HepG2 (cell line): ENCODE measurements around the gene CPLX3. TPM values are rescaled to one million over a fixed set of nuclear protein-coding genes. Genes with fewer than 3 reads are reported as not detected.

Experiments
- ATF6 ChIP-seq: sonication (generic); formaldehyde crosslinking; conservative IDR thresholded peaks from 2 replicates; pipeline ENCODE4 v1.4.0; 2020; ENCODE audit warnings: missing genetic modification reagents
- GMEB2 ChIP-seq: IDR thresholded peaks from 2 replicates; pipeline ENCODE4 v1.6.1; 2016; ENCODE audit warnings: missing biosample characterization, missing genetic modification reagents, low read depth
- HMGXB4 ChIP-seq, 2 experiments: sonication (generic) in 1 of 2; formaldehyde crosslinking in 1 of 2; IDR thresholded peaks; 2 replicates each; pipeline versions ENCODE4 v1.4.0 to v1.6.1; 2018 to 2020; ENCODE audit warnings: missing genetic modification reagents in 2 of 2, borderline replicate concordance in 1 of 2, low read depth in 1 of 2, mild to moderate bottlenecking in 1 of 2, missing biosample characterization in 1 of 2
- HNRNPH1 ChIP-seq: fragments of 200-400 bp; formaldehyde crosslinking; optimal IDR thresholded peaks from 2 replicates; pipeline ENCODE3; 2017; ENCODE audit warnings: mild to moderate bottlenecking, low read depth, low read length
- MLX ChIP-seq: IDR thresholded peaks from 2 replicates; pipeline ENCODE4 v1.6.1; 2016
- MTA3 ChIP-seq: sonication (generic); formaldehyde crosslinking; IDR thresholded peaks from 2 replicates; pipeline ENCODE4 v1.4.0; 2020; ENCODE audit warnings: missing genetic modification reagents
- PLSCR1 ChIP-seq: sonication (generic); formaldehyde crosslinking; IDR thresholded peaks from 2 replicates; pipeline ENCODE4 v1.5.0; 2020; ENCODE audit warnings: missing genetic modification reagents, mild to moderate bottlenecking, borderline replicate concordance
- PRDM10 ChIP-seq: sonication (generic); formaldehyde crosslinking; IDR thresholded peaks from 2 replicates; pipeline ENCODE4 v1.4.0; 2020; ENCODE audit warnings: low read depth, missing genetic modification reagents
- RFXAP ChIP-seq: sonication (generic); formaldehyde crosslinking; IDR thresholded peaks from 2 replicates; pipeline ENCODE4 v1.4.0; 2020; ENCODE audit warnings: missing genetic modification reagents, borderline replicate concordance
- ZBTB25 ChIP-seq: IDR thresholded peaks from 2 replicates; pipeline ENCODE4 v1.6.1; 2018; ENCODE audit warnings: missing genetic modification reagents
- ZBTB34 ChIP-seq: sonication (generic); formaldehyde crosslinking; IDR thresholded peaks from 2 replicates; pipeline ENCODE4 v1.8.0; 2022; ENCODE audit warnings: mild to moderate bottlenecking, missing genetic modification reagents
- ZNF138 ChIP-seq: sonication (generic); formaldehyde crosslinking; IDR thresholded peaks from 2 replicates; pipeline ENCODE4 v1.5.0; 2020; ENCODE audit warnings: mild to moderate bottlenecking, low read depth, missing genetic modification reagents
- ZNF180 ChIP-seq: sonication (generic); formaldehyde crosslinking; IDR thresholded peaks from 2 replicates; pipeline ENCODE4 v1.4.0; 2020; ENCODE audit warnings: low read depth, missing genetic modification reagents, borderline replicate concordance
- ZNF235 ChIP-seq: sonication (generic); formaldehyde crosslinking; IDR thresholded peaks from 2 replicates; pipeline ENCODE4 v1.8.1; 2023; ENCODE audit warnings: mild to moderate bottlenecking, missing genetic modification reagents, borderline replicate concordance
- ZNF383 ChIP-seq: sonication (generic); formaldehyde crosslinking; IDR thresholded peaks from 2 replicates; pipeline ENCODE4 v1.4.0; 2020; ENCODE audit warnings: missing genetic modification reagents, mild to moderate bottlenecking, borderline replicate concordance
- polyA plus RNA-seq, 8 experiments: library from polyadenylated mRNA; depleted of rRNA in 3 of 8; stranded (reverse) in 7 of 8; unstranded in 1 of 8; fragments of >200 nt; fragmentation: Illumina TruSeq in 4 of 8; extraction: Trizol in 4 of 8; gene quantifications; 2 replicates each; pipeline versions ENCODE4 v1.2.1 to v1.2.3, GENCODE V29; 2011 to 2016; ENCODE audit warnings: low read depth in 4 of 8, missing spikeins in 1 of 8, mixed read lengths in 1 of 8; ENCODE audit not compliant: insufficient read depth in 1 of 8
- total RNA-seq, 5 experiments: library from RNA; depleted of rRNA; stranded (reverse); fragments of >200 nt; fragmentation: Illumina TruSeq; extraction: Trizol; gene quantifications; 2 replicates each; pipeline ENCODE4 v1.2.3, GENCODE V29; 2016; ENCODE audit warnings: low read depth in 1 of 5

The CPLX3 gene
- total and polyA plus RNA-seq, 2 of the 13 experiments (the other 11 are each of a cell fraction or from before 2014, with no cell fraction given), result not detected

- TF ChIP-seq GMEB2 (CRISPR knock-in tag) (no peak), PRDM10 (CRISPR knock-in tag) (peak; percentile 20; the same call in 1 of the 2 replicates), ZBTB25 (no peak), HNRNPH1 (no peak), ZNF180 (no peak), ZNF235 (CRISPR knock-in tag) (no peak), PLSCR1 (CRISPR knock-in tag) (no peak), ATF6 (CRISPR knock-in tag) (no peak), RFXAP (no peak), MTA3 (CRISPR knock-in tag) (no peak), ZNF138 (CRISPR knock-in tag) (no peak), ZBTB34 (CRISPR knock-in tag) (no peak), HMGXB4 (CRISPR knock-in tag; IDR thresholded peaks at IDR 0.05; ENCODE audit: borderline replicate concordance in 1 of 2, low read depth in 1 of 2) (peak; percentile 22 to 52; a peak in 1 of 4 replicates), ZNF383 (CRISPR knock-in tag) (0 out of 2 replicates have a peak, but pooled peaks have one; percentile 34), MLX (CRISPR knock-in tag) (no peak)
Measured at GRCh38 chr15:74817370-74817737, 9.1 kb upstream of the CPLX3 start (continued).
